Panc1 (cell line): ENCODE measurements around the gene CSDE1. TPM values are rescaled to one million over a fixed set of nuclear protein-coding genes. Genes with fewer than 3 reads are reported as not detected.

ENCODE experiments used
- ATAC-seq: fragments of 200-7000 bp; cut with Tn5 transposase; 2 replicates; pipeline ENCODE4 v1.9.1; 2020; ENCODE audit warnings: mild to moderate bottlenecking, moderate library complexity
- BruUV-seq: library from RNA; stranded (reverse); fragments of 400-500 nt; replicated peaks from 2 replicates; lab custom pipeline; 2021; lab: Mats Ljungman, UMichigan
- CTCF ChIA-PET: fragments of 300-600 bp; sonication (Branson Sonifier 250); formaldehyde crosslinking; loops from one replicate; lab custom pipeline; 2022; ENCODE audit warnings: antibody characterized with exemption; lab: Charles Lee
- POLR2A ChIA-PET: fragments of 300-600 bp; sonication (Branson Sonifier 250); formaldehyde crosslinking; loops from one replicate; lab custom pipeline; 2022; ENCODE audit warnings: antibody characterized with exemption; lab: Charles Lee
- DNase-seq: peaks from one replicate; pipeline ENCODE4 v3.0.0-alpha.2; 2010; ENCODE audit warnings: low read depth, low spot score
- H3K27ac ChIP-seq: 2 replicates; pipeline ENCODE4 v1.5.1; 2011; ENCODE audit warnings: mild to moderate bottlenecking, low read length, inconsistent platforms
- H3K27me3 ChIP-seq: fragments of 200-500 bp; sonication (Bioruptor generic); 2 replicates; pipeline ENCODE4 v1.6.0; 2014; ENCODE audit warnings: low read length, inconsistent platforms; ENCODE audit not compliant: control insufficient read depth, insufficient read depth
- H3K36me3 ChIP-seq: fragments of 200-500 bp; sonication (Bioruptor generic); 2 replicates; pipeline ENCODE4 v1.5.1; 2014; ENCODE audit warnings: inconsistent platforms, mild to moderate bottlenecking, low read length, moderate library complexity; ENCODE audit not compliant: control insufficient read depth, insufficient read depth
- H3K4me1 ChIP-seq: 2 replicates; pipeline ENCODE4 v1.5.1; 2011; ENCODE audit warnings: inconsistent platforms, mild to moderate bottlenecking, low read length, moderate library complexity; ENCODE audit not compliant: control insufficient read depth, insufficient read depth
- H3K4me3 ChIP-seq, 2 experiments: 2 replicates each; pipeline ENCODE4 v1.5.1; 2011 to 2012; ENCODE audit warnings: low read depth in 2 of 2, low read length in 2 of 2, mild to moderate bottlenecking in 2 of 2, inconsistent platforms in 1 of 2, moderate library complexity in 1 of 2
- H3K9me3 ChIP-seq: fragments of 200-500 bp; sonication (Bioruptor generic); 2 replicates; pipeline ENCODE4 v1.5.1; 2014; ENCODE audit warnings: low read depth, mild to moderate bottlenecking, inconsistent platforms, low read length, moderate library complexity; ENCODE audit not compliant: control insufficient read depth, insufficient read depth
- CTCF ChIP-seq: fragments of 450-650 bp; IDR thresholded peaks from 2 replicates; pipeline ENCODE4 v1.5.1; 2017; ENCODE audit warnings: mild to moderate bottlenecking
- POLR2AphosphoS5 ChIP-seq: IDR thresholded peaks from 2 replicates; pipeline ENCODE4 v1.6.1; 2012; ENCODE audit warnings: mild to moderate bottlenecking, low read depth, low read length, moderate library complexity
- REST ChIP-seq, 2 experiments: IDR thresholded peaks; 2 replicates each; pipeline ENCODE4 v1.6.1; 2011 to 2012; ENCODE audit warnings: low read depth in 2 of 2, control low read depth in 1 of 2, low read length in 1 of 2, mild to moderate bottlenecking in 1 of 2, moderate library complexity in 1 of 2; ENCODE audit not compliant: insufficient read depth in 1 of 2
- SIN3A ChIP-seq: IDR thresholded peaks from 2 replicates; pipeline ENCODE4 v1.6.1; 2012; ENCODE audit warnings: low read depth, mild to moderate bottlenecking, low read length, moderate library complexity, borderline replicate concordance; ENCODE audit not compliant: insufficient read depth
- TCF7L2 ChIP-seq: IDR thresholded peaks from 2 replicates; pipeline ENCODE4 v1.6.1; 2011; ENCODE audit warnings: mild to moderate bottlenecking, low read depth, low read length, inconsistent platforms
- in situ Hi-C: cut with HindIII; loops from 2 replicates; pipeline ENCODE4 v1.10.0; 2016; ENCODE audit warnings: low sequenced_read_pairs, low pct_unique_long_range_greater_than_20kb
- intact Hi-C: fragments of 100-400 bp; cut with micrococcal nuclease; formaldehyde crosslinking; loops from one replicate; pipeline ENCODE4 v1.10.0; 2022; ENCODE audit not compliant: unreplicated experiment
- total RNA-seq: library from RNA; stranded (reverse); gene quantifications from one replicate; pipeline ENCODE4 v1.2.1, GENCODE V29; 2021; ENCODE audit not compliant: unreplicated experiment

Gene CSDE1
- total RNA-seq, 1 experiment from 2014 or later, result 347 TPM

GRCh38 chr1:114716304-114717170 is 41.2 kb downstream of the CSDE1 start, which contains the start of gene NRAS:
Gene NRAS (minus strand): TSS chr1:114716771. CDS start chr1:114716160, 611 bp downstream.
- Histone ChIP-seq H3K36me3 (peaks cover 40% of the 10 kb centered on the region), H3K27me3 (no peaks in the 10 kb centered on the region), H3K27ac (peak within 1 kb of the TSS; percentile 99), H3K9me3 (no peaks in the 10 kb centered on the region), H3K4me1 (peaks cover 6% of the 10 kb centered on the region; the same call in 1 of the 2 replicates), H3K4me3 (peak within 1 kb of the TSS; percentile 98 to 99)
- POLR2A ChIA-PET, result interaction anchor here (0.6 kb wide), 1 partner anchor 753 kb away, joined by 3 read pairs; no protein-coding TSS in a partner anchor
- DNase-seq (peak; percentile 39), ATAC-seq (peak; percentile 99)
- in situ Hi-C loops (no loop called here), intact Hi-C loops (no loop called here)
- BruUV-seq, result no TSS peak
- CTCF ChIA-PET, result no interaction called here
- TF ChIP-seq POLR2AphosphoS5 (peak; percentile 92), SIN3A (0 out of 2 replicates have a peak, but pooled peaks have one; percentile 73), CTCF (no peak), TCF7L2 (no peak), REST (IDR thresholded peaks at IDR 0.05; ENCODE audit: insufficient read depth in 1 of 2, low read depth in 2 of 2, low read length in 1 of 2) (no peak)

GRCh38 chr1:114715952-114716303 is 41.9 kb downstream of the CSDE1 start:
- Histone ChIP-seq H3K4me3 (peak overlapping the region; percentile 98 to 99), H3K36me3 (peaks cover 37% of the 10 kb centered on the region), H3K4me1 (peaks cover 6% of the 10 kb centered on the region; the same call in 1 of the 2 replicates), H3K27me3 (no peaks in the 10 kb centered on the region), H3K27ac (peak overlapping the region; percentile 99), H3K9me3 (no peaks in the 10 kb centered on the region)
- intact Hi-C loops, result no loop called here
- TF ChIP-seq TCF7L2, result no peak
- no peak for TF ChIP-seq REST (IDR thresholded peaks at IDR 0.05; ENCODE audit: insufficient read depth in 1 of 2, low read depth in 2 of 2, low read length in 1 of 2)
- no peak for TF ChIP-seq POLR2AphosphoS5
- no peak for TF ChIP-seq SIN3A
- TF ChIP-seq CTCF, result no peak
- DNase-seq, result no peak
- ChIA-PET POLR2A (interaction anchor here (0.6 kb wide), 1 partner anchor 752 kb away, joined by 3 read pairs; no protein-coding TSS in a partner anchor), CTCF (no interaction called here)
- 0 out of 2 replicates have a peak, but pooled peaks have one; percentile 8 for ATAC-seq
- in situ Hi-C loops, result no loop called here
- BruUV-seq, result TSS peak; percentile 63
